Muscle of leg (tissue), 16 donors: ENCODE measurements around the gene CCDC47. TPM values are rescaled to one million over a fixed set of nuclear protein-coding genes. Genes with fewer than 3 reads are reported as not detected.
A peak's percentile ranks its signal among the peaks of the same experiment; 100 is the strongest.

Source experiments
- DNase-seq: peaks from one replicate; pipeline ENCODE4 v3.0.0; 2013
- H3K27ac ChIP-seq: one replicate; pipeline ENCODE4 v1.5.1; 2013; ENCODE audit warnings: mild to moderate bottlenecking, low read length, control low read depth
- H3K27me3 ChIP-seq: one replicate; pipeline ENCODE4 v1.6.1; 2013; ENCODE audit warnings: low read length; ENCODE audit not compliant: control insufficient read depth, insufficient read depth
- H3K36me3 ChIP-seq: one replicate; pipeline ENCODE4 v1.6.1; 2013; ENCODE audit warnings: low read length; ENCODE audit not compliant: control insufficient read depth, insufficient read depth
- H3K4me1 ChIP-seq: one replicate; pipeline ENCODE4 v1.6.1; 2013; ENCODE audit warnings: low read length; ENCODE audit not compliant: control insufficient read depth, insufficient read depth
- H3K4me3 ChIP-seq: one replicate; pipeline ENCODE4 v1.5.1; 2013; ENCODE audit warnings: low read length, control low read depth
- H3K9me3 ChIP-seq: replicated peaks from 2 replicates; pipeline ENCODE4 v1.6.1; 2013; ENCODE audit warnings: low read depth, low read length; ENCODE audit not compliant: control insufficient read depth
- WGBS: methylation state at CpG from one replicate; pipeline ENCODE4 v1.1.5; 2013; ENCODE audit warnings: missing lambda C conversion rate; ENCODE audit not compliant: insufficient coverage; 5-methylcytosine and 5-hydroxymethylcytosine counted together
- long read RNA-seq, 11 donors: transcript quantifications; one replicate each; lab custom pipeline, GENCODE V29; 2026
- polyA plus RNA-seq, 8 donors: library from polyadenylated mRNA; unstranded; fragments of 120-200 nt; gene quantifications; one replicate each; pipeline versions ENCODE4 v1.2.1 to v1.2.3, GENCODE V29; 2013; ENCODE audit warnings: inconsistent platforms in 1 of 8, low replicate concordance in 1 of 8; ENCODE audit not compliant: insufficient read length in 8 of 8, insufficient read depth in 1 of 8
- total RNA-seq: library from RNA; stranded (reverse); fragments of 120-200 nt; gene quantifications from one replicate; pipeline ENCODE4 v1.2.4, GENCODE V29; 2013

The CCDC47 gene
- total RNA-seq (39.1 TPM), polyA plus RNA-seq (10 to 100 TPM; 42.5 to 65.9 (median 52.9) TPM)
- long read RNA-seq, donor 1, transcript CCDC47-201 (13 exons, 3,466 nt), result major isoform, 7 of 8 reads
- long read RNA-seq, donor 1, partial matches to known transcripts, result 0 of 8 reads
- long read RNA-seq, donor 1, other reads (novel, unspliced or antisense), result 0 of 8 reads
- long read RNA-seq, donor 2, result 0 reads
- long read RNA-seq, donor 3, transcript CCDC47-201 (13 exons, 3,466 nt), result major isoform, 15 of 17 reads
- long read RNA-seq, donor 3, partial matches to known transcripts, result 0 of 17 reads
- long read RNA-seq, donor 3, other reads (novel, unspliced or antisense), result 0 of 17 reads
- long read RNA-seq, donor 4, transcript CCDC47-201 (13 exons, 3,466 nt), result major isoform, 8 of 10 reads
- long read RNA-seq, donor 4, partial matches to known transcripts, result 0 of 10 reads
- long read RNA-seq, donor 4, other reads (novel, unspliced or antisense), result 0 of 10 reads
- long read RNA-seq, donor 5, transcript CCDC47-201 (13 exons, 3,466 nt), result major isoform, 24 of 74 reads
- long read RNA-seq, donor 5, partial matches to known transcripts, result 36 of 74 reads
- long read RNA-seq, donor 5, other reads (novel, unspliced or antisense), result 11 of 74 reads
- long read RNA-seq, donor 6, transcript CCDC47-201 (13 exons, 3,466 nt), result major isoform, 13 of 77 reads
- long read RNA-seq, donor 6, partial matches to known transcripts, result 63 of 77 reads
- long read RNA-seq, donor 6, other reads (novel, unspliced or antisense), result 0 of 77 reads
- long read RNA-seq, donor 7, transcript CCDC47-201 (13 exons, 3,466 nt), result major isoform, 13 of 13 reads
- long read RNA-seq, donor 7, partial matches to known transcripts, result 0 of 13 reads
- long read RNA-seq, donor 7, other reads (novel, unspliced or antisense), result 0 of 13 reads
- long read RNA-seq, donor 8, transcript CCDC47-201 (13 exons, 3,466 nt), result major isoform, 8 of 10 reads
- long read RNA-seq, donor 8, partial matches to known transcripts, result 0 of 10 reads
- long read RNA-seq, donor 8, other reads (novel, unspliced or antisense), result 0 of 10 reads
- long read RNA-seq, donor 9, transcript CCDC47-201 (13 exons, 3,466 nt), result major isoform, 9 of 11 reads
- long read RNA-seq, donor 9, partial matches to known transcripts, result 0 of 11 reads
- long read RNA-seq, donor 9, other reads (novel, unspliced or antisense), result 0 of 11 reads
- long read RNA-seq, donor 10, transcript CCDC47-201 (13 exons, 3,466 nt), result major isoform, 27 of 30 reads
- long read RNA-seq, donor 10, partial matches to known transcripts, result 0 of 30 reads
- long read RNA-seq, donor 10, other reads (novel, unspliced or antisense), result 0 of 30 reads
- long read RNA-seq, donor 11, transcript CCDC47-201 (13 exons, 3,466 nt), result major isoform, 8 of 11 reads
- long read RNA-seq, donor 11, partial matches to known transcripts, result 0 of 11 reads
- long read RNA-seq, donor 11, other reads (novel, unspliced or antisense), result 0 of 11 reads

DNA sequence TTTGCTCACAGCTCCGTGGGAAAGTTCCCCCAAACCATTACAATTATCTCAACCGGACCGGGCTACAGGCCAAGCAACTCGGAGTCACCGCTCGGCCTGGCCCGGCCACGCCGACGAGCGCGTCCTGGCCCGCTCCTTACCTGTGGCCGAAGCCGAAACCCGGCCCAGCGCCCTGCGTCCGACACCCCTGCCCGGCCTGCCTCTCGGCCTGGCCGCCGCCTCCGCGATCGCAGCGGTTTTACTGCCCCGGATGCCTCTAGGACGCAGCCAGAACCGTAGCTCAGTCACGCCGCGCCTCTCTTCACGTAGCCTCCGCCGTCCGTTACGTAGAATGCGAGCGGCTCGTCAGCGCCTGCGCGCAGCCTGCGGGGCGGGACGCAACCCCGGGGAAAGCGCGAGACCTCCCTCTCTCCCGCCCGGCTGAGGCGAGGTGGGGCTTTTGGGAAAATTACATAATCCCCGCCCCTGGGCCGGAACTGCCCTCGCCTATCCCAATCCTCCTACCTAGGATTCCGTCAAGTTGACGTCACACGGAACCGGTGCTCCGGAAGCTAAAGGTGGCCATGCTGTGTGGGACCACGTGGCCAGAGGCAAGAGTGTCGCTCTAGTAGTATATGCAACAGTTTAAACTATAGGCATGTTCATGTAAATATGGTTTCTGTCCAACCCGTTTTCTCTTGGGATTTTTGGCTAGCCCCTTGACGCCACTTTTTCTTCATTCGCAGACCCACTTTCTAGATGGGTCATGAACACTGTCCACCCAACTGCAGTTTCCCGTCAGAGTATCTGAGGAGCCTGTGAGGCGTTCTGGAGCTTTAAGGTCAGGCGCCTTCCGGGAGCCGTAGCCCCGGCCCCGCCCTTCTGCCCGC, at the start of gene CCDC47:
CCDC47 (minus strand) TSS at position 326 of the 869 bp plus-strand sequence. CDS start 7,422 bp downstream, outside the sequence.
- H3K4me3 ChIP-seq, result peak within 1 kb of the TSS; percentile 86
- H3K4me1 ChIP-seq, result peaks cover 11% of the 10 kb centered on the region
- DNase-seq, result peak; percentile 100
- WGBS, result 0% methylated on average over 45 of the region's 74 CpGs
- H3K27me3 ChIP-seq, result no peaks in the 10 kb centered on the region
- H3K27ac ChIP-seq, result peak within 1 kb of the TSS; percentile 100
- H3K36me3 ChIP-seq, result peaks cover 18% of the 10 kb centered on the region
- no peaks in the 10 kb centered on the region for H3K9me3 ChIP-seq

DNA sequence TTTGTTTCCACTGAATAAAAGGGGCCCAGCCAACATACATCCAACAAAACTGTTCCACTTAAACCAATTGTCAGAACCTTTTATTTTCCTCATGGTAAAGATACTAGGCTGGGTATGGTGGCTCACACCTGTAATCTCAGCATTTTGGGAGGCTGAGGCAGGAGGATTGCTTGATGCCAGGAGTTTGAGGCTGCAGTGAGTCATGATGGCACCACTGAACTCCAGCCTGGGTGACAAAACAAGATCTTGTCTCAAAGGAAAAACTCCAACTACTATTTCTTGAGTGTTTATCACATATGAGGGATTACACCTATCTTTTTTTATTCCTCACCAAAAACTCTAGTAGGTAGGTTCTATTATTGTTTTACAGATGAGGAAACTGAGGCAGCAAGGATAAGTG, 49.1 kb upstream of the CCDC47 start:
- no peak overlapping the region for H3K27ac ChIP-seq
- no peak overlapping the region for H3K4me3 ChIP-seq
- H3K36me3 ChIP-seq, result peaks cover 75% of the 10 kb centered on the region
- peaks cover 10% of the 10 kb centered on the region for H3K4me1 ChIP-seq
- H3K27me3 ChIP-seq, result no peaks in the 10 kb centered on the region
- DNase-seq, result no peak
- H3K9me3 ChIP-seq, result no peaks in the 10 kb centered on the region

GRCh38 chr17:63821804-63822203, 48.4 kb upstream of the CCDC47 start:
- Histone ChIP-seq H3K4me3 (no peak overlapping the region), H3K9me3 (no peaks in the 10 kb centered on the region), H3K36me3 (peaks cover 82% of the 10 kb centered on the region), H3K4me1 (peaks cover 10% of the 10 kb centered on the region), H3K27me3 (no peaks in the 10 kb centered on the region), H3K27ac (no peak overlapping the region)
- DNase-seq, result no peak
- 80% methylated on average over 4 of the region's 6 CpGs for WGBS

- Histone ChIP-seq H3K4me3 (no peak overlapping the region), H3K27ac (no peak overlapping the region), H3K4me1 (peaks cover 5% of the 10 kb centered on the region), H3K36me3 (peaks cover 90% of the 10 kb centered on the region), H3K27me3 (no peaks in the 10 kb centered on the region), H3K9me3 (no peaks in the 10 kb centered on the region)
- 87% methylated on average over 8 of the region's 10 CpGs for WGBS
- no peak for DNase-seq
Observed at GRCh38 chr17:63820963-63821561, 47.7 kb upstream of the CCDC47 start.

DNA sequence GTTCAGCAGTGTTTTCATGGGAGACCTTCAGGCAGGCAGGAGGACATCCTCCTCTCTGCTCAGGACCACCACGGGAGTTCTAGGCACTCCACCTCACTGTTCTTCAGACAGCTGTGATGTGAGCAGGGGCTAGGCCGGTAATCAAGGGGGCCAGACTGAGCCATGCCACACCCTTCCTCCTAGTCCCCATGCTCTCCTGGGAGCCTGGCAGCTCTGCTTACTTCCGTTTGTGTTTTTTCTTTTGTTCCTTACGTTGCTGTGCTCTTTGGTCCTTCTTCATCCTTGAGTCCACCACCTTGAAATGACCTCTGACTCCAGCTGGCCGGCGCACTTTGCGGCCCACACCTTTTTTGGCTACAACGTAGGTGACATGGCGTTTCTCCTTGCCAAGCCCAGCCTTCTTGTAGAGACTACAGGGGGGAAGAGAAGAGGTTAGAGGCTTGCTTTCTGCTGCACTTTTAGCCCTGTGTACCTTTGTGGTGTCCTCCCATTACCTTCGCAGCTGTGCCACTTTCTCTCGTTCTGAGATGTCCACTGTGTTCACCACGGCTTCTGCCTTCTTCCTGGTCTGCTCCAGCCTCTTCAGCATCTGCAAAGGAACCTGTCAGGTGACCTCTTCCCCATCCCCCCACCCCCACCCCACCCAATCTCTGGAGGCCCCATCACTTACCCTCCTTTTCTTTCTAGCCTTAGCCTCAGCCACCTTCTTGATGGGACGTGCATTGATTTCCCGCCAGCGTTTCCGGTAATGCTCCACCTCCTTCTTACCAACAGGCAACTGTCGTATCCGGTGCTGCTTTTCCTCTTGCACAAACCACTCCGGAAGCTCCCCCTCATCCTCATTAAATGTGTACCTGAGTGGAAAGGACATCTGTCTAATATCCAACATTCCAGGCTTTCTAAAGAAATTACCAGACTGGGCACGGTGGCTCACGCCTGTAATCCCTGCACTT, 46.5 kb upstream of the CCDC47 start:
- DNase-seq, result no peak
- Histone ChIP-seq H3K9me3 (no peaks in the 10 kb centered on the region), H3K4me1 (no peaks in the 10 kb centered on the region), H3K36me3 (peaks cover 91% of the 10 kb centered on the region), H3K27me3 (no peaks in the 10 kb centered on the region), H3K27ac (no peak overlapping the region), H3K4me3 (no peak overlapping the region)
- 77% methylated on average over 12 of the region's 21 CpGs for WGBS

DNA sequence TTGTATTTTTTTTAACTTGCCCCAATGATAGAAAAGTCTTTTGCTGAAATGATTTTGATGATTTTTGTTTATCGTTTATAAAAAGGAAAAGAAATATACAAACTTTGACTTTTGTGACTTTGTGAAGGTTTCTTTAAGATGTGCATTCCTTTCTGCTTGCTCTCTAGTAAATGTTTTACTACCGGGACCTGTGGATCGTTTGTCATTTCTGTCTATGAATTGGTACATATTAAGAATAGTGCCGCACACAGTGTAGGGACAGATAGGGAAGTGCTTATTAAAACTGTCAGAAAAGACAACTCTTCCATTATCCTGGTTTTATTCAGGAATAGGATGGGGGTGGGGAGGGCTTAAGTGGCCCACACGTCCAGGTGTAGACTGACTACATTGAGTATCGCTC, 45.7 kb upstream of the CCDC47 start:
- Histone ChIP-seq H3K4me3 (no peak overlapping the region), H3K4me1 (no peaks in the 10 kb centered on the region), H3K27me3 (no peaks in the 10 kb centered on the region), H3K36me3 (peaks cover 90% of the 10 kb centered on the region), H3K9me3 (no peaks in the 10 kb centered on the region), H3K27ac (no peak overlapping the region)
- WGBS, result no CpG with 5 or more reads among the region's 6 CpGs
- no peak for DNase-seq

DNA sequence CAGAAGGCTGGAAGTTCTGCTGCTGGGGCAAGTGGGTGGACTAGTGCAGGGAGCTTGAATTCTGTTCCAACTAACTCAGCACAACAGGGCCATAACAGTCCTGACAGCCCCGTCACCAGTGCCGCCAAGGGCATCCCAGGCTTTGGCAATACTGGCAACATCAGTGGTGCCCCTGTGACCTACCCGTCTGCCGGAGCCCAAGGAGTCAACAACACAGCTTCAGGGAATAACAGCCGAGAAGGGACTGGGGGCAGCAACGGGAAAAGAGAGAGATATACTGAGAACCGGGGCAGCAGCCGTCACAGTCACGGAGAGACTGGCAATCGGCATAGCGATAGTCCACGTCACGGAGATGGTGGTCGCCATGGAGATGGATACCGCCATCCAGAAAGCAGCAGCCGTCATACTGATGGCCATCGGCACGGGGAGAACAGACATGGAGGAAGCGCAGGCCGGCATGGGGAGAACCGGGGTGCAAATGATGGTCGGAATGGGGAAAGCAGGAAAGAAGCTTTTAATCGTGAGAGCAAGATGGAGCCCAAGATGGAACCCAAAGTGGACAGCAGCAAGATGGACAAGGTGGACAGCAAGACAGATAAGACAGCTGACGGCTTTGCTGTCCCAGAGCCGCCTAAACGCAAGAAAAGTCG, 44.5 kb upstream of the CCDC47 start:
- no peak for DNase-seq
- no peaks in the 10 kb centered on the region for H3K9me3 ChIP-seq
- H3K27me3 ChIP-seq, result no peaks in the 10 kb centered on the region
- H3K36me3 ChIP-seq, result peaks cover 92% of the 10 kb centered on the region
- H3K27ac ChIP-seq, result no peak overlapping the region
- no peak overlapping the region for H3K4me3 ChIP-seq
- WGBS, result 96% methylated on average over 27 of the region's 27 CpGs
- H3K4me1 ChIP-seq, result no peaks in the 10 kb centered on the region

- no peak overlapping the region for H3K27ac ChIP-seq
- no peak for DNase-seq
- H3K27me3 ChIP-seq, result no peaks in the 10 kb centered on the region
- no peaks in the 10 kb centered on the region for H3K4me1 ChIP-seq
- no peak overlapping the region for H3K4me3 ChIP-seq
- no CpG with 5 or more reads among the region's 4 CpGs for WGBS
- H3K36me3 ChIP-seq, result peaks cover 93% of the 10 kb centered on the region
- H3K9me3 ChIP-seq, result no peaks in the 10 kb centered on the region
Observed at GRCh38 chr17:63816669-63817068, 43.3 kb upstream of the CCDC47 start.
